Measurements from ENCODE around the gene SRD5A2.

The SRD5A2 gene, protein sequence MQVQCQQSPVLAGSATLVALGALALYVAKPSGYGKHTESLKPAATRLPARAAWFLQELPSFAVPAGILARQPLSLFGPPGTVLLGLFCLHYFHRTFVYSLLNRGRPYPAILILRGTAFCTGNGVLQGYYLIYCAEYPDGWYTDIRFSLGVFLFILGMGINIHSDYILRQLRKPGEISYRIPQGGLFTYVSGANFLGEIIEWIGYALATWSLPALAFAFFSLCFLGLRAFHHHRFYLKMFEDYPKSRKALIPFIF

DNA sequence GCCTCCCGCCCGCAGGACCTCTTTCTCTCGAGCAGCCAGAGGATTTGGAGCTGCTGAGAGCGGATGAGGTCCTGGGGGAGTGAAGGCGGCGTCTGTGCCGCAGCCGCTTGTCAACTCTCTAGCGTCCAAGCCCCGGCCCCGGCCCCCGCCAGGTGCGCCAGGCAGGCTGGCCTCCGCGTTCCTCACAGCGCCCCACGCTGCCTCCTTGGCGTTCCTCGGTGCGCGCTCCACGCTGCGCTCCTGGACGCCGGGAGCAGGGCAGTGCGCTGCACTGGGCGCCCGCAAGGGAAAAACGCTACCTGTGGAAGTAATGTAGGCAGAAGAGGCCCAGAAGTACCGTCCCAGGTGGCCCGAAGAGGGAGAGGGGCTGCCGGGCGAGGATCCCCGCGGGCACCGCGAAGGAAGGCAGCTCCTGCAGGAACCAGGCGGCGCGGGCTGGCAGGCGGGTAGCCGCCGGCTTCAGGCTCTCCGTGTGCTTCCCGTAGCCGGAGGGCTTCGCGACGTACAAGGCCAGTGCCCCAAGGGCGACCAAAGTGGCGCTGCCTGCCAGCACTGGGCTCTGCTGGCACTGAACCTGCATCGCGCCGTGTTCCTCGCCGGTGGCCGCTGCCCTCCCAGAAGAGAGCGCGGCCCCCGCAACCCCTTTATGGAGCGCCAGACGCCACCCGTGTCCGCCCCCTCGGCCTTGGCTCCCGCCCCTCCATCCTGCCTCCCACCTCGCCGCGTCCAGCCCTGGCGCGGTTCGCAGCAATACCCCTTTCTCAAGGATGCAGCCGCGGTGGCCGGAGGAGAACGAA lies at the start of gene SRD5A2:
Gene SRD5A2, minus strand, starts transcription at position 618 of the 797 bp plus-strand sequence. Its CDS starts 38 bp downstream, at position 580.
- no peak for DNase-seq (ENCODE audit: low spot score)

DNA sequence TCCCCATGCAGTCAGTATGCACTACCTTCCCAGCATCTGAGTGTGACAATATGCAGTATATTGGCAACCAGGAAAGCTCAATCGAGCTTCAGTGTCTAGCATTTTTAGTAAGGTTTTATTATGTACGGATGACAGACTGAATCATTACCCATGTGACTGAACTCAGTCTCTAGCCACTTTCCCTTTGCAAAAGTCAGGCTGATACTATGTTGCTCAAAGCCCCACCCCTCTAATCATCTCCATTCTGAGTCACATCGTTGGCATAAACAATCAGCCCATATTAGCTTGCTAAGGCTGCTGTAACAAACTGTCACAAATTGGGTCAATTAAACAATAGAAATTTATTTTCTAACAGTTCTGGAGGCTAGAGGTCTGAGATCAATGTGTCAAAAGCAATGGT lies 25.8 kb upstream of the SRD5A2 start:
- DNase-seq (ENCODE audit: low spot score) = no peak

DNA sequence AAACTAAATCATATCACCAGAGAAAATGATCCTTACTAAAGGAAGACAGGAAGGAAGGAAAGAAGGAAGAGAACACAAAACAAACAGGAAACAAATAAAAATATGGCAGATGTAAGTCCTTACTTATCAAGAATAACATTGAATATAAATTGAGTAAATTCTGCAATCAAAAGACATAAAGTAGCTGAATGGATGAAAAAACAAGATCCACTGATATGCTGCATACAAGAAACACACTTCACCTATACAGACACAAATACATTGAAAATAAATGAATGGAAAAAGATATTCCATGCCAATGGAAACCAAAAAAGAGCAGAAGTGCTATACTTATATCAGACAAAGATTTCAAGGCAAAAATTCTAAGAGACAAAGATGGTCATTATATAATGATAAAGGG lies 18.0 kb upstream of the SRD5A2 start:
- DNase-seq (ENCODE audit: low spot score) = no peak

DNA sequence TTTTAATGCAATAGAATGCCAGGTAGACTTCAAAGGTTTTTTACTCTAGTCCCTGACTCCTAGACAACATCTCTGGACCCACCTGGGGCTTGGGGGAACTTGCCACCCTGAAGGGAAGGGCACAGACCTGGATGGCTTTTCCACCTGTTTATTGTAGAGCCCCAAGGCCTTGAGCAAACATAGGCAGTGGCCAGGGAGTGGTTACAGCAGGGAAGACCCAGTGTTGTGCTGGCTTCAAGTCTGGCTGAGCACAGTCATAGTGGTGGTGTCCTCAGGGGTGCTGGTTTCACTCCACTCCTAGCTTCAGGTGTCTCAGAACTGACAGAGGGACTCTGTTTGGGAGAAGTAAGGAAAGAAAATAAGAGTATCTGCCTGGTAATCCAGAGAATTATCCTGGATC lies 5.5 kb upstream of the SRD5A2 start:
- DNase-seq (ENCODE audit: low spot score) = no peak

DNA sequence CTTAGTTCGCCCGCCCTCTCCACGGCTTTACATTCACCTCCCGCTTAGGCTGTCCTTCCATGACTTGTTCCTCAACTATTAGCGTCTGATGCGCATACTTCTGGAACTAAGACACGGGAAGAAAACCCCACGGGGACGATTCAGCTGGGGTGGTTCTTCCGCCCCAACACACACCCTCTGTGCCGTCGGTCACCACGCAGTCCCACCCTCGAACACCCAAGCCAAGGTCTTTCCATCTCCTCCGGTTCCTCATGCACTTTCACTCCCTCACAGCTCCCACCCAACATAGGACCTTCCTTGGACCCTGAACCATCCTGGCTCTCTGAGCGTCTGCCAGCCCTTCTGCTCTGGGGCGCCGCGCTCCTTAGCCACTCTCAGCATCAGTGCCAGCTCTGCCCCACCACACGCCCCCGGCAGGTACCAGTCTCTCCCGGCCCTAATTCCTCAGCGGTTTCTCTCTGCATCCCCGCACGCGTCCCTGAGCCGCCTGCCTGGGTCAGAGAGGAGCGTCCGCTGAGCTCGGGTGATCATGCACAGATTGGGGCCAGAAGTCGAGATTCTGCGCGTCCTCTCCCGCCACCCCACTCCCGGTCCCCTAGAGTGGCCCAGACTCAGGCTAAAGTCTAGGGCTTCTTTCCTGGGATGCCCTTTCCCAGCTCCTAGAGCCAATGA lies 522 bp upstream of the SRD5A2 start:
- no peak for DNase-seq (ENCODE audit: low spot score)

DNA sequence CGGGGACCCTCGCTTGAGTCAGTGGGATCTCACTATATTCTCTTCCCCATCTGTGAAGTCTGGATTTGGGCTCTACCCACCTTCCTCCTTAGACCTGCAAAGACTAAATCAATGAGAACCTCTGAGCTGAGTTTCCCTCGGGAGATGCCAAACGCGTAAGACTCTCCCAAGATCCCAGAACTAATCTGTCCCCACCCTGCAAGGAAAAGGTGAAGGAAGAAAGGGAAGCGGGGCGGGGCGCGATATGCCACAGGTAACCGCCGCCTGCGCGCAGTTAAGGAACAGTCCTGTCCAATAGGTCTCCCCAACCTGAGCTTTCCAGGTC lies 780 bp downstream of the SRD5A2 start:
- DNase-seq (ENCODE audit: low spot score) = no peak

DNA sequence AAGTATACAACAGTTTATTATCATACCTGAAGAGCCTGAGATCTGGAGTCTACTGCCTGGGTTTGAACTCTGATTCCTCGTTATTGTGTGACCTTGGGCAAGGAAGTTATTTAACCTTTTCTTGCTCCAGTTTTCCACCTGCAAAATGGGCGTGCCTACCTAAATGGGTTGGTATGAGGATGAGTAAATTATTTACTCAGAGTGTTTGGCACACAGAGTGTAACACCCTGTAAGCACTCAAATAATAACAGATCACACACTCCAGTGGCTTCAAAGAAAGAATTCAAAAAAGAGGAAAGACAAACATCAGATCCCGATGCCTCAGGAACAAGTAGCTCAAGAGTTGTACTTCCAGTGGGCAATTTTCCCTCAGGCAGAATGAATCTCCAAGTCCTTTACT lies 2.4 kb downstream of the SRD5A2 start:
- no peak for DNase-seq (ENCODE audit: low spot score)

DNA sequence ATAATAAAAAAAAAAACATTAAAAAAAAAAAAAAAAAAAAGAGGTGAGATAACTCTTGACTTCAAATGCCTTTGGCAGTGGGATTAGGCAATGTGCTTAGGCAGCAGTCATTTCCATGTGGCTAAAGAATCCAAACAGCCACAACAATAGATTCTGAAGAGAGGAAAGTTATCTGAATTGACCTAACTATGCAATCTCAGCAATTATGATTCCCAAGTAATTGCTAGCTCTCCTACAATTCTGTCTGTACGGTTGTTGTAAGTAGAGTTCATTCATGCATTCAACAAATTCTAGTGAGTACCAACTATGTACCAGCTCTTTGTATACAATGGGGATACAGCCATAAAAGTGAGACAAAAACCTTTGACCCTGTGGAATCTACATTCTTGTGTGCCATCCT lies 3.6 kb downstream of the SRD5A2 start:
- DNase-seq (ENCODE audit: low spot score) = no peak

DNA sequence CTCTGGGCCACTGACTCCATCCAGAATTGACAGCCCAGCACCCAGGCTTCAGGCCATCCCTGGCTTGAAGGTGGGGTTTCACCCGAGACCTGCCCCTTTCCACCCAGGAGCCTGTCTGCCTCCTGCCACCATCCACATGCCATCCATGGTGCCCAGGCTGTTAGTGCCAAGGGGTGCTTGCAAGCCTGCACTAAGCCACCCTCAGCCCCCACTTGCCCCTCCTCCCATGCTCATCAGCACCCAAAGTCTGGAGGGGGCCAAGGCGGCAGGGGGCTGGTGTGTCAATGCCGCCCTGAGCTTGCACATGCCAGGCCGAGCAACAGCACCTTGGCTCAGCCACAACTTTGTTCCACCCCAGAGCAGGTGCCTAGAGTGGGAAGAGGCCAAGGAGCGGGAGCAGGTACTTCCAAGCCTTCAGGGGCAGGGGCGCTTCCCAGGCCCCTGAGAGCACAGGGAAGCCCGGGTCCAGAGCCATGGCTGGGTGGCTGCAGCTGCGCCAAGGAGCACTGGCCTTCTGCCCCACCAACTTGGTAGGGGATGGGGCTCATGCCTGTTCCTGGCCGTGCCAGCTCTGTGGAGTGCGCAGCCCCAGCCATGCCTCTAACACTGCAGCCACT lies 12.0 kb downstream of the SRD5A2 start:
- no peak for DNase-seq (ENCODE audit: low spot score)

DNA sequence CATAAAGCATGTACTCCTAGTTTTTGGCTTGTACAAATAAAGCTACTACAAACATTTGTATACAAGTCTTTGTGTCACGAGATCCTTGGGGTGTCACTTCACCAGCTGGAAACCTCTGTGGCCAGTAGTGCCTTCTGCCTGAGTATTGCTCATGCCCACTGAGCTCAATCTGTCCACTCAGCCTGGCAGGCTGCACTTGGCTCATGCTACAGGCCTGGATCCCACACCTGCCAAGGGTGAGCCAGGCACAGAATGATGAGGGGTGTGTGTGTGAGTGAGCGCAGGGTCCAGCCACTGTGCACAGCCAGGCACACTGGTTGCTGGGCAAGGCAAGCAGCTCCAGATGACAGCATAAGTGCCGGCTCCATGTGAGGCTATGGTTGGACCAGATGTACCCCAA lies 13.1 kb downstream of the SRD5A2 start:
- DNase-seq (ENCODE audit: low spot score) = no peak

DNA sequence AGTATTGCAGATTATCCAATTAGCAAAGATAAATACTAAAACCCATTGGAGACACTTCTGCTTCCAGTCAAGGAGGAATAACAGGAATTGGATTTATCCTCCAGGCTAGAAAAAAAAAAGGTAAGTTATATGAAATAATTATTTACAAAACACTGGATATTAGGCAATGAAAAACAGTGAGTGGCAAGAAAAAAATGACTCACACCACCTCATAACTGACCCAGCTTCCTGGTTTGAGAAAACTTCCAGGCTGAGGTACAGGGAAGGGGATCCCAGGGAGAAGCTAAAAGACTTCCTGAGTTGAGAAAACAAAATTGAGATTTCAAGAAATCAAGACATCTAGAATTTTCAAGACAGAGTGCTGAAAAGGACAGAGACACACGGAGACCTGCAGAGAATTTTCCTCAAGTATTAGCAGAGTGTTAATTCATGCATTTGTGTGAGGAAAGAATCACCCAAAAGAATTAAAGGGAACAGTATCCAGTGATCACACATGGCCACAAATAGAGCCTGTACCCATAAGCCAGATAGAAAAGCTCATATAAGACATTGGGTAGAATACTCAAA lies 17.4 kb downstream of the SRD5A2 start:
- no peak for DNase-seq (ENCODE audit: low spot score)

DNA sequence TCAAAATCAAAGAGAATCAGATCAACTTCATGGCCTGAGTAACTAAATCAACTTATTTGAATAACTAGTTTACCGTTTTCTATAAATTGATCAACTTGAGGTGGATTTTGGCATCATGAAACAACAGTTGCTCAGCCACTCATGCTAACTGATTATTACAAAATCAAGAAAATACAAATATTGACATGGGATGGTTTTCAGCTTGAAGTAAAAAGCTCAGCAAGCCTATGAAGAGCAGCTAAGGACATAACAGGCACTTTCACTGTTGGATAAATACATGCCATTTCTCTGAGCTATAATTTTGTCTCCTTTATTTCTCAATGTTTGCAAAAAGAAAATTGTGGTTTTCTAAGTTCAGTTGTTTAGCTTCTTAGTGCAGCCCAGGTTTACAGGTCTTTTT lies 18.9 kb downstream of the SRD5A2 start:
- DNase-seq (ENCODE audit: low spot score) = no peak

DNA sequence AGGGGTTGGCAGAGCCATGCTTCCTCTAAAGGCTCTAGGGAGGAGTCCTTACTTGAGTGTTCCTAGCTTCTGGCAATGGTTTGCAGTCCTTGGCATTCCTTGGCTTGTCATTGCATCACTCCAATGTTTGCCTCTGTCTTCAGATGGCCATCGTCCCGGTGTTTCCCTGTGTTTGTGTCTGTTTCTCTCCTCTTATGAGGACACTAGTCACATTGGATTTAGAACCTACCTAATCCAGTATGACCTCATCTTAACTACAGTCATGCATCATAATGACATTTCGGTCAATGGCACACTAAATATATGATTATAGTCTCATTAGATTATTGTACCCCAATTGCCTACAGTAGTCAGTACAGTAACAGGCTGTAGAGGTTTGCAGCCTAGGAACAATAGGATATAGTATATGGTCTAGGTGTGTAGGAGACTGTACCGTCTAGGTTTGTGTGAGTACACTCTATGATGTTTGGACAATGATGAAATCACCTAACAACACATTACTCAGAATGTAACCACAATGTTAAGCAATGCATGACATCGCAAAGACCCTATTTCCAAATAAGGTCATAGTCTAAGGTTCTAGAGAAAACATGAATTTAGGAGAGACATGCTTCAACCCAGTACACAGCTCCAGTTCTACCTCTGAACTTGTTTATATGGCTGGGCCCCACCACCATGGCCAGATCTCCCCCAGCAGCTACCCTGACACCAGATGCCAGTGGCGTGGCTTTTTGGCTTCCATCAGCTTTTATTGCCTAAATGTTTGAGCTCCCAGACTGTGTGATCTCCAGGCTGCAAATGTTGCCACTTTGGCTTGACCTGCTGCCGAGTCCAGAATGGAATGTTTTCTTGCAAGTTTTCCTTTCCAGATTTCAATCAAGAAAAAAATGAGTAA lies 22.1 kb downstream of the SRD5A2 start:
- DNase-seq (ENCODE audit: low spot score) = peak; percentile 19

DNA sequence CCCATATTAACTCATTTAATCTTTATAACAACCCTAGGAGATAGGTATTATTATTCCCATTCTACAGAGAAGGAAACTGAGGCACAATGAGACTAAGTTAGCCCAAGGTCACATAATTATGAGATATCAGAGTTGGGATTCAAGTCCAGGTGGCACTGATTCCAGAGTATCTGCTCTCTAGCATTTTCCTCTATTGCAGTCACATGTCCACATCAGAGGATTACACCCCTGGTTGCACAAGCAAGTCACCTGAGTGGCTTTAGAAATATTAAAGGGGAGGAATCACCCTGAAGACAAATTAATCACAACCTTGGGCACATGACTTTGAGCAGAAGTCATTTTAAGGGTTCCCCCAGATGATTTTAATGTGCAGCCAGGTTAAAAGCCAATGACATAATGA lies 23.8 kb downstream of the SRD5A2 start:
- DNase-seq (ENCODE audit: low spot score) = no peak

DNA sequence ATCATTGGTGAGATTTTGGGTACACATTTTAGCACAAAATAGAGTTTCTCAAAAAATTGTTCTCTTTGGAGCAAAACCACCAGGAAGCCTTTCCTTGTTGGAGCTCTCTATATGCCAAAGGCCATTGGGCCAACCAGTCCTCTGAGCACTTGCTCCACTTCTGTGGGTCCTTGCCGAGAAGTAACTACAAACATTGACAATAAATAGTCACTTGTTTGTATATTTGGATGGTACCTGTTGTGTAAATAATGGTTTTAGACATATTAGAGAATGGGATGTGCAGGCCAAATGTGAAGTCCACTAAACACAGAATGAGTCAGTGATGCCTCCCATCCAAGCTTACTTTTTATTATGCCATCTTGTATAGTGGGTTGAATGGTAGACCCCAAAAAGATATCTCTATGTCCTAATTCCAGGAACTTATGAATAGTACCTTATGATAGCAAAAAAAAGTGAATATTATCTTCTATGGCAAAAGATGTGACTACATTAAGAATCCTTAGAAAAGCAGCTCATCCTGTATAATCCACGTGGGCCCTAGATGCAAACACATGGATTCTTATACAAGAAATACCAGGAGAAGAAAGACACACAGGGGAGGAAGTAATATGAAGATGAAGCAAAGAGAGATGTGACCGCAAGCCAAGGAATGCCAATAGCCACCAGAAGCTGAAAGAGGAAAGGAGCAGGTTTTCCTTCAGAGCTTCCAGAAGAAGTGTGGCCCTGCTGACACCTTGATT lies 24.6 kb downstream of the SRD5A2 start:
- DNase-seq (ENCODE audit: low spot score) = no peak

DNA sequence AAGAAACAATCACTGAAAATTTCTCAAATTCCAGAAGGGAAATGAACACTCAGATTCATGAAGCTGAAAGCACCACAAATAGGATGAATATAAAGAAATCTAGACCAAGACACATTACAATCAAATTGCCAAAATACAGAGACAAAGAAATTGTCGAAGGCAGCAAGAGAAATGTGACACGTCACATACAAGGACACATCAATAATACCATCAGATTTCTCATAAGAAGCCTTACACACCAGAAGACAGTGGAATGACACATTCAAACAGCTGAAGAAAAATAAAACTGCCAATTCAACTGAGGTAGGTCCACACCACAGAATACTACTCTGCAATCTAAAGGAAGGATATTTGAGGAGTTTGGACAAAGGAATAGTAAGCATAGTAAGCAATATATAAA lies 27.4 kb downstream of the SRD5A2 start:
- DNase-seq (ENCODE audit: low spot score) = no peak

DNA sequence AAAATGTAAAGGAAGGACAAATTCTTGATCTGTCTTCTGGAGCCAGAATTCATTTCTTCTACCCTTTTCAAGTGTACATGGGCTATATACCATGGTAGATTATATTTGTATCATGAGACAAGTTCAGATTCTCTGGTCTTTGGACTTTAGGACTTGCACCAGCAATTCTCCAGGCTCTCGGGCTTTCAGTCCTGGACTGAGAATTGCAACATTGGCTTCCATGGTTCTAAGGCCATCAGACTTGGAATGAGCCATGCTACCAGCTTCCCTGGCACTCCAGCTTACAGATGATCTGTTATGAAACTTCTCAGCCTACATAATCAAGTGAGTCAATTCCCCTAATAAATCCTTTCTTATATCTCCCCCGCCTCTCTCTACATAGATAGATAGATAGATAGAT lies 33.3 kb downstream of the SRD5A2 start:
- DNase-seq (ENCODE audit: low spot score) = no peak

DNA sequence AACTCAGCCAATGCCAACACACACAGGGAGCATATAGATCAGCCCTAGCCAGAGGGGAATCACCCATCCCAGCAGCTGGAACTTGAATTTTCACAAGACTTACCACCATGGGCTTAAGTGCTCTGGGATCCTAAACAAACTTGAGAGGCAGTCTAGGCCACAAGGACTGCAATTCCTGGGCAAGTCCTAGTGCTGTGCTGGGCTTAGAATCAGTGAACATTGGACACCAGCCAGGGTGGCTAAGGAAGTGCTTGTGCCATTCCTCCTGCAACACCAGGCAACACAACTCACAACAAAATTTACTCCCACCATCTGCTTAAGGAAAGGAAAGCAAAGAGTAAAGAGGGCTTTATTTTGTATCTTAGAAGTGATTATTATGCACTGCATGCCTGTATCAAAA lies 38.9 kb downstream of the SRD5A2 start:
- DNase-seq (ENCODE audit: low spot score) = no peak

DNA sequence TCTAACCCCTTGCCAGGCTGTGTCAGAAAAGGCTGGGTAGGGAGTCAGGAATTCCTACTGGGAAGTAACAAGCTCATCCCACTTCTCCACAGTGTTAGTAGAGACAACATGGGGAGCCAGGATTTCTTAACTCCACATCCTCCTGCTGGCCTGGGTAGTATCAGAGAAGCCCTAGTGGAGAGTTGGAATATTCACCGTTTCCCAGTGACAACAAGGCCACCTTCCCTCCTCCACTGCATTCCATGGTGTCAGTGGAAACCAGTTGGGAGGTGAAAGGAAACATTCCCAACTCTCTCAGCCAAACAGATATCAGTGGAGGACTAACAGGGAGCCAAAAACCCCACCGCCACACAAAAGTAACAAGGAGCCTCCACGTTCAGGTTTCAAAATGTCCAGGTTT lies 41.2 kb downstream of the SRD5A2 start:
- DNase-seq (ENCODE audit: low spot score) = no peak

DNA sequence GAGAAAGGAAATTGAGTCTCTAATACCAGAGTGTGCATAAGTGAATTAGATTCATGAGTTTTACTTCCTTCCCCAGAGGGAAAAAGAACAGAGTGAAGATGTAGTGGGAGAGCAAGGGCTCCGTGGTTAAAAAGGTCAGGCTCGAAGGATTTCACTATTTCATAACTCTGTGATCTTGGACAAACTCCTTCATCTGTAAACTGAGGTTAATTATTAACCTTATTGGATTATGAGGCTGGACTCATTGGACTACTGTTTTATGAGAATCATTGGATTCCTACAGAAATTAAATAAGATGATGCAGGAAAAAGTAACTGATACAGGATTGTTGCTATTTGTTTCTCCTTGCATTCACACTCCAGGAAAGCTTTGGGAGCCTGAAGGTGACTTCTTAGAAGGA lies 45.0 kb downstream of the SRD5A2 start:
- DNase-seq (ENCODE audit: low spot score) = no peak

DNA sequence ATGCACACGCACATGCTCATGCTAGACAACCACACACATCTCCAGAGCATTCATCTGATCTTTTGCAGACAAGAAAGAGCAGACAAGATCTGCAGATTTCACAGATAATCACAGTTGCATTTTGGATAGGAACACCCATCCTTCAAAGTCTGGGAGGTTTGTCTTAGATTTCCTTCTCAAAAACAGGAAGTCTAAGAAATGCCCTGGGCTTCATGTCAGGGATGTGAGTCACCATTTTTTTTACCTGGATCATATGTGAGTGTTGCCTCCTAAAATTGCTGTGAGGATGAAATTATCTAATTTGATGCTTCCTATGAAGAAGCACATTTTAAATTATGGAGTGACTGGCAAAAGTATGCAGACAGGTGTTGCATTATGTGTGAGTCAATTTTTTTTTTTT lies 46.1 kb downstream of the SRD5A2 start:
- DNase-seq (ENCODE audit: low spot score) = no peak

Measured in AG08395 (cell line).